Measurements from ENCODE around the gene MYMX. TPM values are rescaled to one million over a fixed set of nuclear protein-coding genes. Genes with fewer than 3 reads are reported as not detected.

Gene MYMX
- total and polyA plus RNA-seq, 2 of the 13 experiments (the other 11 are each of a cell fraction or from before 2014, with no cell fraction given), result not detected

- TF ChIP-seq ZNF607 (CRISPR knock-in tag; IDR thresholded peaks at IDR 0.05; ENCODE audit: borderline replicate concordance) (0 out of 2 replicates have a peak, but pooled peaks have one; percentile 27), SOX6 (IDR thresholded peaks at IDR 0.05) (no peak), SOX6 (CRISPR knock-in tag; IDR thresholded peaks at IDR 0.05) (0 out of 2 replicates have a peak, but pooled peaks have one; percentile 34), ZNF10 (CRISPR knock-in tag; IDR thresholded peaks at IDR 0.05; ENCODE audit: borderline replicate concordance, low read depth) (no peak), ARID4A (CRISPR knock-in tag; IDR thresholded peaks at IDR 0.05; ENCODE audit: borderline replicate concordance) (peak; percentile 40; the same call in 1 of the 2 replicates), ZMYM3 (CRISPR knock-in tag; IDR thresholded peaks at IDR 0.05) (0 out of 2 replicates have a peak, but pooled peaks have one; percentile 13), MTA1 (CRISPR knock-in tag; IDR thresholded peaks at IDR 0.05; ENCODE audit: borderline replicate concordance) (no peak), ZNF597 (CRISPR knock-in tag; IDR thresholded peaks at IDR 0.05) (no peak), ZNF644 (CRISPR knock-in tag; IDR thresholded peaks at IDR 0.05; ENCODE audit: low read depth) (0 out of 2 replicates have a peak, but pooled peaks have one; percentile 31), CC2D1A (CRISPR knock-in tag; IDR thresholded peaks at IDR 0.05) (no peak; the same call in 1 of the 2 replicates), SMAD9 (CRISPR knock-in tag; IDR thresholded peaks at IDR 0.05) (no peak), ZNF253 (CRISPR knock-in tag; IDR thresholded peaks at IDR 0.05; ENCODE audit: borderline replicate concordance) (peak; percentile 61; the same call in 1 of the 2 replicates), ZNF496 (CRISPR knock-in tag; IDR thresholded peaks at IDR 0.05; ENCODE audit: insufficient replicate concordance) (no peak), NR0B2 (CRISPR knock-in tag; IDR thresholded peaks at IDR 0.05) (peak; percentile 74; the same call in 1 of the 2 replicates), XRCC5 (optimal IDR thresholded peaks at IDR 0.05; ENCODE audit: low read length) (peak; percentile 90), ERF (CRISPR knock-in tag; IDR thresholded peaks at IDR 0.05) (peak; percentile 72; the same call in 1 of the 2 replicates), RCOR2 (CRISPR knock-in tag; IDR thresholded peaks at IDR 0.05) (no peak)
Measured at GRCh38 chr6:44217332-44218143, 812 bp downstream of the MYMX start (continued).
